GM12874 (cell line): ENCODE results near the gene B3GNT8.

Experiments
- CTCF ChIP-seq: IDR thresholded peaks from 2 replicates; pipeline ENCODE4 v1.5.1; 2011; ENCODE audit warnings: low read depth, mild to moderate bottlenecking, control low read depth, low read length, moderate library complexity; ENCODE audit not compliant: insufficient read depth

The B3GNT8 gene

GRCh38 chr19:41439441-41440222 lies 12.5 kb upstream of the B3GNT8 start, which contains the start of gene DMAC2:
DMAC2 (minus strand) TSS chr19:41439912; CDS start chr19:41439899, 13 bp downstream.
- peak; percentile 56 for TF ChIP-seq CTCF

GRCh38 chr19:41437944-41438574 lies 10.9 kb upstream of the B3GNT8 start:
- no peak for TF ChIP-seq CTCF

GRCh38 chr19:41436674-41436951 lies 9.4 kb upstream of the B3GNT8 start:
- TF ChIP-seq CTCF: no peak

GRCh38 chr19:41435936-41436673 lies 8.9 kb upstream of the B3GNT8 start:
- no peak for TF ChIP-seq CTCF

GRCh38 chr19:41434450-41434849 lies 7.3 kb upstream of the B3GNT8 start:
- no peak for TF ChIP-seq CTCF

- TF ChIP-seq CTCF: no peak
Observed at GRCh38 chr19:41433171-41433570, 6.0 kb upstream of the B3GNT8 start.
